Measurements from ENCODE around the gene PRICKLE3. TPM values are rescaled to one million over a fixed set of nuclear protein-coding genes. Genes with fewer than 3 reads are reported as not detected.
"Not testable (repeated sequence)": the region's sequence is repeated elsewhere in the genome, so short reads cannot be mapped to it uniquely, and the experiment has no call there.

The PRICKLE3 gene
- total and polyA plus RNA-seq, 2 donors from 2014 or later, result 3.4 to 11.6 TPM

GRCh38 chrX:49147936-49148335, 38.2 kb downstream of the PRICKLE3 start:
- TF ChIP-seq CTCF (IDR thresholded peaks at IDR 0.05; ENCODE audit: borderline replicate concordance, extremely low read depth, insufficient read depth), result no peak
- no peak overlapping the region for H3K9ac ChIP-seq (ENCODE audit: low read length in 3 of 3)
- H3K27me3 ChIP-seq (ENCODE audit: control insufficient read depth, insufficient read depth, low read length), result no peaks in the 10 kb centered on the region
- DNase-seq (no peak), FAIRE-seq (no peak)
- no peaks in the 10 kb centered on the region for H3K36me3 ChIP-seq (ENCODE audit: control insufficient read depth in 2 of 3, insufficient read depth in 3 of 3, low read length in 3 of 3)
- no peak overlapping the region for H3K4me3 ChIP-seq (ENCODE audit: low read length in 3 of 3)
- H3K4me1 ChIP-seq (ENCODE audit: control insufficient read depth in 2 of 3, insufficient read depth in 2 of 3, low read depth in 1 of 3, low read length in 3 of 3), result no peaks in the 10 kb centered on the region
- intact Hi-C loops (cut with DNase I), result no loop called here
- H3K9me3 ChIP-seq (ENCODE audit: control insufficient read depth in 2 of 3, insufficient read depth in 1 of 3, low read length in 3 of 3), result no peaks in the 10 kb centered on the region
- no peak overlapping the region for H3K27ac ChIP-seq (ENCODE audit: low read depth in 2 of 2, low read length in 2 of 2)

GRCh38 chrX:49147282-49147681, 38.9 kb downstream of the PRICKLE3 start:
- TF ChIP-seq CTCF (IDR thresholded peaks at IDR 0.05; ENCODE audit: borderline replicate concordance, extremely low read depth, insufficient read depth), result no peak
- no peak overlapping the region for H3K27ac ChIP-seq (ENCODE audit: low read depth in 2 of 2, low read length in 2 of 2)
- DNase-seq (no peak), FAIRE-seq (no peak)
- H3K9ac ChIP-seq (ENCODE audit: low read length in 3 of 3), result no peak overlapping the region
- H3K9me3 ChIP-seq (ENCODE audit: control insufficient read depth in 2 of 3, insufficient read depth in 1 of 3, low read length in 3 of 3), result no peaks in the 10 kb centered on the region
- intact Hi-C loops (cut with DNase I), result no loop called here
- no peaks in the 10 kb centered on the region for H3K27me3 ChIP-seq (ENCODE audit: control insufficient read depth, insufficient read depth, low read length)
- H3K4me3 ChIP-seq (ENCODE audit: low read length in 3 of 3), result no peak overlapping the region
- H3K36me3 ChIP-seq (ENCODE audit: control insufficient read depth in 2 of 3, insufficient read depth in 3 of 3, low read length in 3 of 3), result no peaks in the 10 kb centered on the region
- no peaks in the 10 kb centered on the region for H3K4me1 ChIP-seq (ENCODE audit: control insufficient read depth in 2 of 3, insufficient read depth in 2 of 3, low read depth in 1 of 3, low read length in 3 of 3)

- H3K27ac ChIP-seq (ENCODE audit: low read depth in 2 of 2, low read length in 2 of 2); H3K9me3 ChIP-seq (ENCODE audit: control insufficient read depth in 2 of 3, insufficient read depth in 1 of 3, low read length in 3 of 3); DNase-seq; H3K4me1 ChIP-seq (ENCODE audit: control insufficient read depth in 2 of 3, insufficient read depth in 2 of 3, low read depth in 1 of 3, low read length in 3 of 3); H3K27me3 ChIP-seq (ENCODE audit: control insufficient read depth, insufficient read depth, low read length); intact Hi-C loops (cut with DNase I); H3K4me3 ChIP-seq (ENCODE audit: low read length in 3 of 3); H3K9ac ChIP-seq (ENCODE audit: low read length in 3 of 3); FAIRE-seq; H3K36me3 ChIP-seq (ENCODE audit: control insufficient read depth in 2 of 3, insufficient read depth in 3 of 3, low read length in 3 of 3): not testable (repeated sequence)
Measured at GRCh38 chrX:49143154-49143553, 43.0 kb downstream of the PRICKLE3 start.

- TF ChIP-seq CTCF (IDR thresholded peaks at IDR 0.05; ENCODE audit: borderline replicate concordance, extremely low read depth, insufficient read depth), result peak; percentile 23
- DNase-seq; FAIRE-seq; H3K27ac ChIP-seq (ENCODE audit: low read depth in 2 of 2, low read length in 2 of 2); H3K4me3 ChIP-seq (ENCODE audit: low read length in 3 of 3); H3K36me3 ChIP-seq (ENCODE audit: control insufficient read depth in 2 of 3, insufficient read depth in 3 of 3, low read length in 3 of 3); H3K4me1 ChIP-seq (ENCODE audit: control insufficient read depth in 2 of 3, insufficient read depth in 2 of 3, low read depth in 1 of 3, low read length in 3 of 3); H3K9ac ChIP-seq (ENCODE audit: low read length in 3 of 3); H3K9me3 ChIP-seq (ENCODE audit: control insufficient read depth in 2 of 3, insufficient read depth in 1 of 3, low read length in 3 of 3); H3K27me3 ChIP-seq (ENCODE audit: control insufficient read depth, insufficient read depth, low read length); intact Hi-C loops (cut with DNase I): not testable (repeated sequence)
Measured at GRCh38 chrX:49142264-49142663, 43.9 kb downstream of the PRICKLE3 start.
